ENCODE data around the gene AWAT2.

Gene AWAT2

GRCh38 chrX:70054391-70054790, 4.7 kb upstream of the AWAT2 start:
- ChIA-PET POLR2A (interaction anchor here (0.8 kb wide), 1 partner anchor 43 kb away, joined by 6 read pairs; no protein-coding TSS in a partner anchor), CTCF (no interaction called here)
- Histone ChIP-seq H3K36me3 (ENCODE audit: control insufficient read depth in 2 of 2, insufficient read depth in 1 of 2, low read length in 2 of 2) (no peaks in the 10 kb centered on the region), H3K4me3 (ENCODE audit: low read depth, low read length) (no peak overlapping the region), H3K9me3 (ENCODE audit: control insufficient read depth, insufficient read depth, low read depth, low read length) (no peaks in the 10 kb centered on the region), H3K4me1 (ENCODE audit: control insufficient read depth, insufficient read depth, low read length) (no peaks in the 10 kb centered on the region), H3K27ac (ENCODE audit: extremely low read depth, low read depth, low read length) (no peak overlapping the region)
- TF ChIP-seq ZNF510 (tag by site-specific recombination; IDR thresholded peaks at IDR 0.05; ENCODE audit: insufficient replicate concordance) (no peak), ZNF426 (tag by site-specific recombination; IDR thresholded peaks at IDR 0.05) (no peak), KLF17 (tag by site-specific recombination; IDR thresholded peaks at IDR 0.05) (no peak), TSHZ1 (tag by site-specific recombination; IDR thresholded peaks at IDR 0.05; ENCODE audit: borderline replicate concordance) (no peak)

DNA sequence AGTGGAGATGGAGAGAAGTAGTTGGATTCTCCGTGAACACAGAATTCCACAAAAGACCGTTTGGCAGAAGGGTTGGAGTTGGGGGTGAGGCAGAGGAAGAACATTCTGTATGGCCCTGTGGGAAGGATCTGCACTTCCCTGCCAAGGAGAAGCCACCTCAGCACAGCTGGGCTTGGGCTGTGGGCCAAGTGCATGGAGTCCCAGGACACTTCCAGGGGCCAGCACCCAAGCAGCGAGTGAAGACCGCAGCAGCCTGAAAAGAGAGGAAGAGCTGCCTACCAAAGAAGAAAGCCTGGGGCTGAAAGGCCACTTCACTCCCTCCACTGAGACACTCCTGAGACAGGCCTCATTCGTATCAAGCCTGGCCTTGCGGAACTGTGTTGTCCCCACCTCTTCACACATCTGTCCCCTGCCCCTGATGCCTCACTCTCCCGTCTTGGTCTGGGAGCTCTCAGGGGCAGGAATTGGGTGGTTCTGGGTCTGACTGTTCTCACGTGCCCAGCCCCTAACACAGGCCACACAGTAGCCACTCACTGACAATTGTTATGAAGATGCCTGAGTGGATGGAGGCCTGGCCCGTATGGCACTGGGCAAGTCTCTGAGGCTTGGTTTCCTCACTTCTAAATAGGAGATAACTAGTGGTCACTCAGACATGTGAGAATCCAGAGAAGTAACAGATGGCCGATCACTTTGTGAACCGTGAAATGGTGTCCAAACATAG, 3.3 kb upstream of the AWAT2 start:
- no peaks in the 10 kb centered on the region for H3K36me3 ChIP-seq (ENCODE audit: control insufficient read depth in 2 of 2, insufficient read depth in 1 of 2, low read length in 2 of 2)
- no peak overlapping the region for H3K27ac ChIP-seq (ENCODE audit: extremely low read depth, low read depth, low read length)
- no peaks in the 10 kb centered on the region for H3K9me3 ChIP-seq (ENCODE audit: control insufficient read depth, insufficient read depth, low read depth, low read length)
- no peaks in the 10 kb centered on the region for H3K4me1 ChIP-seq (ENCODE audit: control insufficient read depth, insufficient read depth, low read length)
- POLR2A ChIA-PET: no interaction called here
- CTCF ChIA-PET: no interaction called here
- H3K4me3 ChIP-seq (ENCODE audit: low read depth, low read length): no peak overlapping the region
- TF ChIP-seq SP2 (tag by site-specific recombination; IDR thresholded peaks at IDR 0.05): no peak
- no peak for TF ChIP-seq ZNF701 (tag by site-specific recombination; IDR thresholded peaks at IDR 0.05)
- TF ChIP-seq ZNF23 (tag by site-specific recombination; IDR thresholded peaks at IDR 0.05; ENCODE audit: borderline replicate concordance): no peak
- no peak for TF ChIP-seq ZSCAN5A (tag by site-specific recombination; IDR thresholded peaks at IDR 0.05)
- TF ChIP-seq, protein P1, sequence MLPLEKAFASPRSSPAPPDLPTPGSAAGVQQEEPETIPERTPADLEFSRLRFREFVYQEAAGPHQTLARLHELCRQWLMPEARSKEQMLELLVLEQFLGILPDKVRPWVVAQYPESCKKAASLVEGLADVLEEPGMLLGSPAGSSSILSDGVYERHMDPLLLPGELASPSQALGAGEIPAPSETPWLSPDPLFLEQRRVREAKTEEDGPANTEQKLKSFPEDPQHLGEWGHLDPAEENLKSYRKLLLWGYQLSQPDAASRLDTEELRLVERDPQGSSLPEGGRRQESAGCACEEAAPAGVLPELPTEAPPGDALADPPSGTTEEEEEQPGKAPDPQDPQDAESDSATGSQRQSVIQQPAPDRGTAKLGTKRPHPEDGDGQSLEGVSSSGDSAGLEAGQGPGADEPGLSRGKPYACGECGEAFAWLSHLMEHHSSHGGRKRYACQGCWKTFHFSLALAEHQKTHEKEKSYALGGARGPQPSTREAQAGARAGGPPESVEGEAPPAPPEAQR (tag by site-specific recombination; IDR thresholded peaks at IDR 0.05): no peak
- TF ChIP-seq INSM2 (tag by site-specific recombination; IDR thresholded peaks at IDR 0.05): no peak

- H3K4me3 ChIP-seq (ENCODE audit: low read depth, low read length): no peak overlapping the region
- H3K9me3 ChIP-seq (ENCODE audit: control insufficient read depth, insufficient read depth, low read depth, low read length): no peaks in the 10 kb centered on the region
- H3K27ac ChIP-seq (ENCODE audit: extremely low read depth, low read depth, low read length): no peak overlapping the region
- no peaks in the 10 kb centered on the region for H3K4me1 ChIP-seq (ENCODE audit: control insufficient read depth, insufficient read depth, low read length)
- ChIA-PET POLR2A (no interaction called here), CTCF (interaction anchor here (0.6 to 1.2 kb wide), 2 partner anchors 8 to 250 kb away, joined by 3 read pairs; no protein-coding TSS in a partner anchor)
- H3K36me3 ChIP-seq (ENCODE audit: control insufficient read depth in 2 of 2, insufficient read depth in 1 of 2, low read length in 2 of 2): no peaks in the 10 kb centered on the region
- TF ChIP-seq ZSCAN30 (tag by site-specific recombination; IDR thresholded peaks at IDR 0.05) (no peak), ZNF585B (tag by site-specific recombination; IDR thresholded peaks at IDR 0.05) (no peak), KLF10 (tag by site-specific recombination; IDR thresholded peaks at IDR 0.05) (no peak)
- TF ChIP-seq, protein P2, sequence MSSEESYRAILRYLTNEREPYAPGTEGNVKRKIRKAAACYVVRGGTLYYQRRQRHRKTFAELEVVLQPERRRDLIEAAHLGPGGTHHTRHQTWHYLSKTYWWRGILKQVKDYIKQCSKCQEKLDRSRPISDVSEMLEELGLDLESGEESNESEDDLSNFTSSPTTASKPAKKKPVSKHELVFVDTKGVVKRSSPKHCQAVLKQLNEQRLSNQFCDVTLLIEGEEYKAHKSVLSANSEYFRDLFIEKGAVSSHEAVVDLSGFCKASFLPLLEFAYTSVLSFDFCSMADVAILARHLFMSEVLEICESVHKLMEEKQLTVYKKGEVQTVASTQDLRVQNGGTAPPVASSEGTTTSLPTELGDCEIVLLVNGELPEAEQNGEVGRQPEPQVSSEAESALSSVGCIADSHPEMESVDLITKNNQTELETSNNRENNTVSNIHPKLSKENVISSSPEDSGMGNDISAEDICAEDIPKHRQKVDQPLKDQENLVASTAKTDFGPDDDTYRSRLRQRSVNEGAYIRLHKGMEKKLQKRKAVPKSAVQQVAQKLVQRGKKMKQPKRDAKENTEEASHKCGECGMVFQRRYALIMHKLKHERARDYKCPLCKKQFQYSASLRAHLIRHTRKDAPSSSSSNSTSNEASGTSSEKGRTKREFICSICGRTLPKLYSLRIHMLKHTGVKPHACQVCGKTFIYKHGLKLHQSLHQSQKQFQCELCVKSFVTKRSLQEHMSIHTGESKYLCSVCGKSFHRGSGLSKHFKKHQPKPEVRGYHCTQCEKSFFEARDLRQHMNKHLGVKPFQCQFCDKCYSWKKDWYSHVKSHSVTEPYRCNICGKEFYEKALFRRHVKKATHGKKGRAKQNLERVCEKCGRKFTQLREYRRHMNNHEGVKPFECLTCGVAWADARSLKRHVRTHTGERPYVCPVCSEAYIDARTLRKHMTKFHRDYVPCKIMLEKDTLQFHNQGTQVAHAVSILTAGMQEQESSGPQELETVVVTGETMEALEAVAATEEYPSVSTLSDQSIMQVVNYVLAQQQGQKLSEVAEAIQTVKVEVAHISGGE (tag by site-specific recombination; conservative IDR thresholded peaks at IDR 0.05; ENCODE audit: low read depth): no peak
- TF ChIP-seq, protein P3, sequence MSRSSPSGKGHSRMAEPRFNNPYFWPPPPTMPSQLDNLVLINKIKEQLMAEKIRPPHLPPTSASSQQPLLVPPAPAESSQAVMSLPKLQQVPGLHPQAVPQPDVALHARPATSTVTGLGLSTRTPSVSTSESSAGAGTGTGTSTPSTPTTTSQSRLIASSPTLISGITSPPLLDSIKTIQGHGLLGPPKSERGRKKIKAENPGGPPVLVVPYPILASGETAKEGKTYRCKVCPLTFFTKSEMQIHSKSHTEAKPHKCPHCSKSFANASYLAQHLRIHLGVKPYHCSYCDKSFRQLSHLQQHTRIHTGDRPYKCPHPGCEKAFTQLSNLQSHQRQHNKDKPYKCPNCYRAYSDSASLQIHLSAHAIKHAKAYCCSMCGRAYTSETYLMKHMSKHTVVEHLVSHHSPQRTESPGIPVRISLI (tag by site-specific recombination; IDR thresholded peaks at IDR 0.05): no peak
Observed at GRCh38 chrX:70049406-70049805, 332 bp downstream of the AWAT2 start.

Data from HEK293 (cell line).